ENCODE measurements around the gene CHML.

Gene CHML

GRCh38 chr1:241615043-241615974 lies 24.9 kb downstream of the CHML start:
- no peak for DNase-seq

DNA sequence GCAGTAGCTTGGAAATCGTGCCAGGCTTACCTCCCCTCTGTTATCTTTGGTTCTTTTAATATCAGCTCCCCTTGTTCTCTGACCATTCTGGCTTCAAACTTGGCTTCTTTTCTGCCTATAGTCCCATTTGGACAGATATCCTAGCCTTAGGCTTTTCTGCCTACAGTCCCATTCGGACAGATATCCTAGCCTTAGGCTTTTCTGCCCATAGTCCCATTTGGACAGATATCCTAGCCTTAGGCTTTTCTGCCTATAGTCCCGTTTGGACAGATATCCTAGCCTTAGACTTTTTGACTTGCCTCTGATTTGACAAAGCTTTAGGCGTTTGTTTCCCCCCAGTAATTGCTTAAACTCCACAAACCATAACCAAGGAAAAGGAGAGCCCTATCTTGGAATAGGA lies 25.6 kb downstream of the CHML start:
- no peak for DNase-seq

DNA sequence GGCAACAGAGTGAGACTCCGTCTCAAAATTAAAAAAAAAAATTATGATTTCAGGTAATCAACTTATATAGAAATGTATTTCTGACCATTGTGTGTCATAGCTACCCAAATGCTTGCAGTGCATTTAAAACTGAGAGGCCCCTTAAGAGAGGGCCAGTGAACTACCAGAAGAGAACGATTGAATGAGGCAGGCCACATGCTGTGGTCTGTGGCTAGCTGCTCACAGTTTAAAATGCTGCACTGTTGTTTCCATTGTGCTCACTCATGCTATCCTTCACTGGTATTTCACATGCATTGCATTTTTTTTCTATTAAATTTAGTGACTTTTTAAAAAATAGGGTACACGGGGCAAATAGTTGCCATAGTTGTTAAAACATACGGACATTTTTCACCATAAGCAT lies 26.0 kb downstream of the CHML start:
- no peak for DNase-seq

- DNase-seq, result no peak
Measured at GRCh38 chr1:241612533-241613477, 27.4 kb downstream of the CHML start.

DNA sequence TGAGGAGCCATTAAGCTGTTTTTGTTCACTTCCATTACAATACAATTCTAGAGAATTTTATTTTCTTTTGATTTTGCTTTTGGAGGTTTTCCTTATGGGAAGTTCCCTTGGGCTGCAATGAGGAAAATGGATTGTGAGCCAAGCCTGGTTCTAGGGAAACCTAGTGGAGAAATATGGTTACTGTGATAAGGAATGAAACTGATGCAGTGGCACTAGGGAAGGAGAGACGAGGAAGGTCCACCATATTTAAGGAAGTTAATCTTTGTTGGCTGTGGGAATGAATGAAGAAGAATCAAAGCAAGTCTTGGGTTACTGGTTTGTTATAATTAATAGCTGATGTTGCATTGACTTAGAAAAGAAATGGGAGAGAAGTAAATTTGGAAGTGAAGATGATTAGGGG lies 28.4 kb downstream of the CHML start:
- no peak for DNase-seq

DNA sequence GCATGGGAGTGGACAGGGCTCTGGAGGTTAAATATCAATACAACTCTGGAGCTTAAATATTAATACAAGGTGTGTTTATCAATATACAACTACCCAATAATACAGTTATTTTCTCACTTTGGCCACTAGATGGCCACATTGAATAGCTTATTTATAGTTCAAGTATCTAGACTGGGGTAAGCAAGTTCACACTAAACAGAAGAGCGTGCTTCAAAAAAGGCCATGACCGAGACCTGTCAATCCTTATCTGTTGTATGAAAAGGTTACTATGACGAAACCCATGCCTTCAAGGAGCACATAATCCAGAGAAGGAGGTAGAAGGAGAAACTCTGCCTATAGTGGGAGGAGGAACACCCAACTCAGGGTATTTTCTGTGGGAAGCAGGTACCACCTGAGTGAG lies 29.1 kb downstream of the CHML start:
- DNase-seq, result peak; percentile 50

GRCh38 chr1:241610056-241610815 lies 29.9 kb downstream of the CHML start:
- no peak for DNase-seq

DNA sequence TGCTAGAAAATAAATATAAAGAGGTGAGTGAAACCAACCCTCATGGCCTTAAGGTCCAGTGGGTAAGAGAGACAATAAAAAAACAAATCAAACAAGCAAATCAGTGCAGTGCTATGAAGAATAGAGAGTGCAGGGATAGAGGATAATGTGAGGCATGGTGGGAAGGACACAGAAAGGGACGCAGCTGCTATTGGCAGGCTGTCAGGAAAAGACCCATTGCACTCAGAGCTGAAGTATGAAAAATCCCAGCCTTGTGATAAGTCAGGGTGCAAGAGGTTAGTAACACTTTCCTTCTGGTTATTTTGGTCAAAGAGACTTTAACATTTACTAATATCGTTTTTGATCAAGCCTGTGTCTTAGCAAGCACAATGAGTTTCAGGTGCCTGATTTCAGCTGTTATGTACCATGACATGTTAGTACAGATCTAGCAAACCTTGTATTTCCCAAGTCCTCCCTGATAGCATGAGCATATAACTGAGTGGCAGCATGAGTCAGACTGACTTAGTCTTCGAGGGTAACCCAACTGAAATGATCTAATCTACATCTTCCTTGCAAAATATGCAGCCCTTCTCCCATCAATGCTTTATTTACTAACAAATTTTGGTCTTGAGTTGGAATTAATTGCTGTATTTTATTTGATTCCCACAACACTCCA lies 31.7 kb downstream of the CHML start:
- no peak for DNase-seq

DNA sequence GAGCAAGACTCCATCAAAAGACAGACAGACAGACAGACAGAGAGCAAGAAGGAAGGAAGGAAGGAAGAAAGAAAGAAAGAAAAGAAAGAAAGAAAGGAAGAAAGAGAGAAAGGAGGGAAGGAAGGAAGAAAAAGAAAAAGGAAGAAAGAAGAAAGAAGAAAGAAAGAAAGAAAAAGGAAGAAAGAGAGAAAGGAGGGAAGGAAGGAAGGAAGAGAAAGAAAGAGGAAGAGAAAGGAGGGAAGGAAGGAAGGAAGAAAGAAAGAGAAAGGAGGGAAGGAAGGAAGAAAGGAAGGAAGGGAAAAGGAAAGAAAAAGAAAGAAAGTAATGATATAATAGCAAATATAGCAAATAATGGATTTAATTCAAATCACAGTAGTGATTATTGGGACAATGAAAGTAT lies 32.7 kb downstream of the CHML start:
- DNase-seq, result no peak

GRCh38 chr1:241606544-241606943 lies 33.6 kb downstream of the CHML start:
- no peak for DNase-seq

DNA sequence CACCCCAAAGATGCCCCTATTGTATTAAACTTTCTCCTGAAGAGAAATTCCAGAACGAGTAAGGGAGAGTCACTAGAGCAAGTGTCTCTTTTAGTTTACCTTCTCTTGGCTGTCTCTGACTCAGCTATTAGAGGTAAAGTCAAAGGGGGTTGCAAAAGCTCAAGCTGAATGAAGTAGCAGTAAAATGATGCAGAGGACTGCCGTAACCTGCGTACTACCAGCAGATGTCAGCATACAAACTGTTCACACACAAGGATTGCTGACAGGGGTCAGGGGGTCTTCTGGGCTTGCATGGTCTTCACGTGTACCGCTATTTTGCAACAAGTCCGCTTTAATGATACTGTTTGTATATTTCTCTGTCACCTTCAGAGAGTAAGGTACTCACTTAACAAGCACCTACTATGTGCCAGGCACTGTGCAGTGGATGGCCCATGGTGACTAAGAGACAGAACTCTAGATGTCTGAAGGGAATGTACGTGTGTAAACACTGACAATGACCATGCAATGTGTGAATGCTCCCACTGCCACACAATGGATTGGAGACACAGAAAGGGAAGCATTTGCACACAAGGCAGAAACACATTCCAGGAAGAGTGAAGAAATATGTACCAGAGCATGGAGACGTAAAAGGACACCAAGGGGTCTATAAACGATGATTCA lies 34.9 kb downstream of the CHML start:
- no peak for DNase-seq

GRCh38 chr1:241603731-241604245 lies 36.4 kb downstream of the CHML start:
- DNase-seq, result no peak

DNA sequence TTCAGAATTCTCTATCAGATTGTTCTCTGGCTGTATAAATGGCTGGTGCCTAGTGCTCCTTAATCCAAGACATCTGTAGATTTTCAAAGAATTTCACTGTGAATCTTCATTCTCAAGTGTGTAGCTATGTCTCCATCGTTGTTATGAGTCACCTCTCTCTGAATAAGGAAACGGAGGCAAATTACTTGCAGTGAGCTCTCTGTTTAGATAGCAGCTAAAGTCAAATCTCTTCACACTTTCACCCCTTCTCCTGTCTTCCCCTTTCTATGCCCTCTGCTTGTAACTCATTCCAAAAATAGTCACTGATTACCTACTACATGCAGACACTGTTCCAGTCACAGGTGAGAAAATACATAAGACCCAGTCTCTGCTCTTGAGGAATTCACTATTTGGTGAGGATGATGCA lies 39.7 kb downstream of the CHML start:
- DNase-seq, result no peak

DNA sequence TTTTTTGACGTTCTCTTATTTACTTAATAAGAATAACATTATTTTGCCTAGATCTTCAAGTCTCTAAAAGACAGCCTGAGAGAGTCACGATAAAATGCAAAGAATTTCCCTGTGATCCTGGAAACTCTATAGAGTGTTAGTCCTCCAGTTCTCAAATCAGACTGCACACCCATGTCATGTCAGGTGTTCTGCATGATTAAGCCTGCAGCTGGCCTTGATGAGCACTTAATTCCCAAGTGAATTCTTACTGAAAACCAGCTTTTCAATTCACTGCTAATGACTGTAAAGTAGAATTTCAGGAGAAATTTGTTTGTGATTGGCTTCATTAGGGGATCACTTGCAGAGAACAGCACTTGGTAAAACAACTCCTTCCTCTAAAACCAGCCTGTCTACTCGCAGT lies 41.9 kb downstream of the CHML start:
- no peak for DNase-seq

DNA sequence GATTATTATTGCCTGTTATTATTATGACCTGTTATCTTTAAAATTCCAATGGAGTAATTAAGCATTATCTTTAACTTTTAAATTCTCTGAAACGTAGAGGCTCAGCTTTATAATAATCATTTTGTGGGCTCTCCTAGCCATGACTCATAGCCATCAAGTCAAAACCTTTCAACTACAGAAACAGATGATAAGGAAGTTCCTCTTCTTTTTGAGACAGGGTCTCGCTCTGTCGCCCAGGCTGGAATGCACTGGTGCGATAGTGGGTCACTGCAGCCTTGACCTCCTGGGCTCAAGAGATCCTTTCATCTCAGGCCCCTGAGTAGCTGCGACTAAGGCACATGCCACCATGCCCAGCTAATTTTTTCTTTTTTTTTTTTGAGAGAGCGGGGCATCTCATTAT lies 43.5 kb downstream of the CHML start:
- no peak for DNase-seq

DNA sequence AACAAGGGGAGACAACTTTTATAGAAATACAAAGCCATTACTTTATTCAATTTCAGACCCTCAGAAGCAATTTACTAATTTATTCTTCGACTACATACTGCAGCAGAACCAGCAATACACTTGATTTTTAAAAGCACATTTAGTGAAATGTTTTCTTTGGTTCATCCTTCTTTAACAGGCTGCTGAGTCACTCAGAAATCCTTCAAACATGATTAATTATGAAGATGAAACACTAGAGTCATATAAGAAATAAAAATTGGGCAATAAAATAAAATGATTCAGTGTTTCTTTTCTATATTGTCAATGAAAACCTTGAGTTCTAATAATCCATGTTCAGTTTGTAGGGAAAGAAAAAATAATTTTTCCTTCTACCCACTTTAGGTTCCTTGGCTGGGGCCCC lies 47.0 kb downstream of the CHML start:
- no peak for DNase-seq

DNA sequence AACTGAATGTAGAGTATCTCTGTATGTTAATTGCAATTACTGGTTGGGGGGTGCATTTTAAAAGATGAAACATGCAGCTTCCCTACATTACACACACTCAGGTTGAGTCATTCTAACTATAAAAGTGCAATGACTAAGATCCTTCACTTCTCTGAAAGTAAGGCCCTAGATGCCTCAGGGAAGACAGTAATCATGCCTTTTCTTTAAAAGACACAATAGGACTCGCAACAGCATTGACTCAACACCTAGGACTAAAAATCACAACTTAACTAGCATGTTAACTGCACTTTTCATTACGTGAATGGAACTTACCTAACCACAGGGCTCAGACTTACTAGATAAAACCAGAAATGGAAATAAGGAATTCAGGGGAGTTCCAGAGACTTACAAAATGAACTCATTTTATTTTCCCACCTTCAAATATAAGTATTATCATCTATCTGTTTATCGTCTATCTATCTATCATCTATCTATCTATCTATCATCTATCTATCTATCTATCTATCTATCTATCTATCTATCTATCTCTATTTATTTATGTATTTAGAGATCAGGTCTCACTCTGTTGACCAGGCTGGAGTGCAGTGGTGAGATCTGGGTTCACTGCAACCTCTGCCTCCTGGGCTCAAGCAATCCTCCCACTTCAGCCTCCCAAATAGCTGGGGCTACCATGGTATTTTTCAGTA lies 47.8 kb downstream of the CHML start:
- no peak for DNase-seq

- no peak for DNase-seq
Measured at GRCh38 chr1:241591736-241592135, 48.4 kb downstream of the CHML start.

DNA sequence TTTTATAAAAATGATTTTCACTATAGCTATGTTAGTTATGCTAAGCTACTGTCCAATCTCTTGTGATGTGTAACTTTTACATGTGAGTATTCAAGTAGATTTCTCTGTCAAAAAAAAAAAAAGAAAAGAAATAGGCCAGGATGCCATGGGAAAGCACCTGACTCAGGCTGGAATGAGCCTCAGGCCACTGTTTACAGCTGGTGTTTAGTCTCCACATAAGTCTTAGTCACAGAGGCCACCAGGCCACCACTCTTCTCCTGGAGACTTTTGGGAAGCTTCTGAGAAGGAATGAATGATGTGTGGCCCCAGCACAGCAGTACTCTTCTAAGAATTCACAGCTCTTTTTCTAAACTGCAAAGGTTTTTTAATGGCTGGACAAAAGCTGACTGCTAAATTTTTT lies 48.9 kb downstream of the CHML start:
- no peak for DNase-seq

DNA sequence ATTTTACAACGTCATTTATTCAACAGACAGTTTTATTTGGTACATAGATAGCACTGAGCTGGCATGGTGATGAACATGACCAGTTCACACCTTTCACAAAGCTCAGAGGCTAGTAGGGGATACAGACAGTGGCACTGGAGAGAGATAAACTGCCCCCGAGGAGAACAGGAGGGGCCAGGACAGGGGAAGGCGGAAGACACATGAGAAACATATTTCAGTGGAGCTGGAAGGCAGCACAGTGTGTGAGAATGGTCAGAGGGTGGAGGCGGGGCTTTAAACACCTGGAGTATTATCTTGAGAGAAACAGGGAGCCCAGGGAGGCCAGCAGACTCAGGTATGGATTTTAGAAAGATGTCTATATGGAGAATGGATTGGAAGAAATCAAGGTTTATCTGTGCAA lies 49.5 kb downstream of the CHML start:
- DNase-seq, result no peak

Measured in central memory CD4-positive, alpha-beta T cell (primary cell).